Measurements from ENCODE around the gene CIAO2B.
"Not testable (repeated sequence)": the region's sequence is repeated elsewhere in the genome, so short reads cannot be mapped to it uniquely, and the experiment has no call there.

Gene CIAO2B

GRCh38 chr16:66936889-66937554 is 2.8 kb upstream of the CIAO2B start:
- DNase-seq (ENCODE audit: low spot score), result no peak

DNA sequence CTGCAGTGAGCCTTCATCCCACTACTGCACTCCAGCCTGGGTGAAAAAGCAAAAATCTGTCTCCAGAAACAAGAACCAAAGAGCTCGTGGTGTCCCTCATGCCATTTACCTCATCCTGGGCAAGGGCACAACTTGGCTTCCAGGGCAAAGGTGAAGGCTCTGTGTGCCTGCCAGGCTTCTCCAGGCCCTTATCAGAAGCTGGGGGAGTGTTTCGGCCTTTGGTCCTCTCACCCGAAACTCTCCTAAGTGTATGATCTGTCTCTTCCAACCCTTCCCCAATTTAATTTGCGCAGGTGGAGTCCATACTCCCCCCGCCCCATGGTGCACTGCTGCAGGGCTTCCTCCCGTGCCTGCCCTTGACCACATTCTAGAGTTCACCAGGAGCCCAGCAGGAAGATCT is 2.3 kb upstream of the CIAO2B start:
- DNase-seq (ENCODE audit: low spot score), result no peak

DNA sequence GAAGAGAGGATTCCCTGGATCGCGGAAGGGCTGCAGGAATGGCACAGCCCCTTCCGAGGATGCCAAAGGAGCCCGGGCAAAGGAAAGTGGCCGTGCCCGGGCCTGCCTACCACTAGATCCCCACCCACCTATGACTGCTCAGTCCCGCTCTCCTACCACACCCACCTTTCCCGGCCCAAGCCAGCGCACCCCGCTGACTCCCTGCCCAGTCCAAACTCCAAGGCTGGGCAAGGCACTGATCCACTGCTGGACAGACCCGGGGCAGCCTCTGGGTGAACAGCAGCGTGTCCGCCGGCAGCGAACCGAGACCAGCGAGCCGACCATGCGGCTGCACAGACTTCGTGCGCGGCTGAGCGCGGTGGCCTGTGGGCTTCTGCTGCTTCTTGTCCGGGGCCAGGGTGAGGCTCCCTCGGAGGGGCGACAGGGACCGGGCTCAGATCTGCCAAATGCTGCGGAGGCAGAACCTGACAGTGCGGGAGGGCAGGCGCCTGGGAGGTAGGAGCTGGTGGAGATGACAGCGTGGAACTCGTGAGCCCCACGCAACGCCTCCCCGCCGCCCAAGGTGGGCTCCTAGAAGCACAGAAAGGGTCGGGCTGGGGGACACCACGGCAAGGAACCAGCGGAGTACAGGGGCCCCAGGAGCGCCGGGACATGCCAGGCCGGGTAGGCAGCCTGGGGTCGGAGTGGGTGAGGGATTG is 1.3 kb upstream of the CIAO2B start, which contains the start of gene CES2:
Gene CES2 (plus strand): TSS at position 203 of the 698 bp plus-strand sequence. CDS start 120 bp downstream, at position 323.
- peak; percentile 83 for DNase-seq (ENCODE audit: low spot score)

DNA sequence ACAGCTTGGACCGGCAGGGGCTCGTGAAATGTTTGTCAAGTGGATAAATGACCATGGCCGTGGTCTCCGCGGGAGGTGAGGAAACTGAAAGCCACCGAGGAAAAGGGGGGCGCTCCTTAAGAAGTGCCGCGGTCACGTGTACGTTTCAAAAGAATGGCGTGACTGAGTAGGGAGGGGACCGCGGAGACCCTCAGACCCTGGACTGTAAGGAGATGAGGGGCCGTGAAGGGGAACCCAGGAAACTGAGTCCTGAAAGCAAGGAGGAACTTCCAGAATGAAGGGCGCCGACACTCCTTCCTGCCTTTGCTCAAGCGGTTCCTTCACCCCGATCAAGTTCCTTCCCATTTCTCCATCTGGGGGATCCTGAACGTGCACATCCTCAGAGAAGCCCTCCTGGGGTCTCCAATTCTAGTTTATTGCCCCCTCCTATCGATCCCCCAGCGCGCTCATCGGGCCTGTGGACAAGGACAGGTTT is 674 bp upstream of the CIAO2B start:
- DNase-seq (ENCODE audit: low spot score), result not testable (repeated sequence)

GRCh38 chr16:66933776-66934137 is 445 bp downstream of the CIAO2B start:
- DNase-seq (ENCODE audit: low spot score), result no peak

DNA sequence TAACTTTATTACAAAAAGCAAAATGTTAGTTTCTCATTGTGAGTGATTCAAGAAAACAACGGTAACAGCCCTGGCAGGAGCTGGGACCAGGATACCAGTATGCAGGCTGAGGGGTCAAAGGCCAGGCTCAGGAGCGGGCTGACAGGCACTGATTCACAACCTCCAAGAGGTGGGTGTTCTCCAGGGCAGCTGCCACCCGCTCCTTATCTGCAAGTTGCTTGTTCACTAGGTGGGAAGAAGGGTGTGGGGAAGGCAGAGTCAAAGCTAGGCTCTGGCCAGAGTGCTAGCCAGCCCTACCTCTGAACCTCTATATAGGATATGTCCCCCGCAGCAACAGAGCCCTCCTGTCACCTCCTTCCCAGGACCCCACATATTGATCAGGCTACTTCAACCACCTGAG is 2.1 kb downstream of the CIAO2B start:
- no peak for DNase-seq (ENCODE audit: low spot score)

DNA sequence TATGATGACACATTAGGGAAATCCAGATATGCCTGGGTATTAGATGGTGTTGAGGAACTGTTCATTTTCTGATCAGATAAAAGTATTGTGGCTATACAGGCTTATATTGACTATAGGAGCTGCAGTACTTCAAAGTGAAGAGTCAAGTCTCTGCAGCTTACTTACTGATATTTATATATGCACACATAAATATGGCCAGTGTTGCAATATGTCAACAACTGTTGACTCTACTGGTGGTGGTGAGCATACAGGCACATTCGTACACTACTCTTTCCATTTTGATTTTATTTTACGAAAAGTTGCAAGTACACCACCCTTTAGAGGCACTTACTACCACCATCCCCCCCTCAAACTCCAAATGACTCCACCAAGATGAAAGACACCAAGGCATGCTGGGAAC is 2.5 kb downstream of the CIAO2B start:
- no peak for DNase-seq (ENCODE audit: low spot score)

DNA sequence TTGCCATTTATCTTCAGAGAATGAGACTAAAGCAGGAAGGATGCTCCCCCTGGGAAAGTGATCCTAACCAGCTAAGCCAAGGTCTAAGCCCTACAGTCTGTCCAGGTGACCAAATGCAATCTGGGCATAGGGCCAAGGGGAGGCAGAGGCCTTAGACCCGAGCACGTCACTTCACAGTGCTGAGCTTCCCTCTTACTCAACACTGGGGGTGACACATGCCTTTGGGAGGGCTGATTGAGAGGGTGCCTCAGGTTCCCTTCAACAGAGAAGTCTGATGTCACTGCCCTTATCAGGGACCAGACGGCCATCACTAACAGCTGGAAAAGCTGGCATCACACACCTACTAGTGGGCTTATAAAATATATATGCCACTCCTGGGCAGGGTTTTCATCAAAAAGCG is 4.0 kb downstream of the CIAO2B start:
- no peak for DNase-seq (ENCODE audit: low spot score)

- no peak for DNase-seq (ENCODE audit: low spot score)
These were observed 5.4 kb downstream of the CIAO2B start for GRCh38 chr16:66928702-66929388.

GRCh38 chr16:66927918-66928649 is 6.1 kb downstream of the CIAO2B start:
- peak; percentile 36 for DNase-seq (ENCODE audit: low spot score)

DNA sequence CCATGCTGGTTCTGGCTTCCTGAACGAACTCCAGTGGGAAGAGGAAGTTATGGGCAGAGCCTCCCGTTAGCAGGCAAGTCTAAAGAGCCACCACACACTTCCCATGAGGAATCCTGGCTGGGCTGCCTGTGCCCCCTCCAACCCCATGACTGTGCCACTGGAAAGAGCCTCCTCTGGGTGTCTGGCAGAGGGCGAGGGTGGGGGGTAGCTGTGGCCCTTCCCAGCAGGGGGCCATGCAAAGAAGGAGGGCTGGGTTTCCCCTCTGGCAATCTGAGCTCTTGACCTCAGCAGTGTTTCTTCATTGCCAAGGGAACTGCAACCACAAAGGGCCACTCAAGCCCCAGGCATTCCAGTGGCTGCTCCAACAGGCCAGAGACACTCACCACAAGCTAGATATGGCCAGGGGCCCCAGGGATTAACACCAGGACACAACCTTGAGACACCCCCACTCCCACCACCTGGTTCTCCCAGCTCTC is 7.2 kb downstream of the CIAO2B start:
- DNase-seq (ENCODE audit: low spot score), result peak; percentile 92

GRCh38 chr16:66926171-66926947 is 7.8 kb downstream of the CIAO2B start:
- DNase-seq (ENCODE audit: low spot score), result no peak

- peak; percentile 55 for DNase-seq (ENCODE audit: low spot score)
These were observed 8.8 kb downstream of the CIAO2B start, which contains the start of gene RRAD for GRCh38 chr16:66925322-66925840. RRAD (minus strand) TSS chr16:66925535; CDS start chr16:66925179, 356 bp downstream.

DNA sequence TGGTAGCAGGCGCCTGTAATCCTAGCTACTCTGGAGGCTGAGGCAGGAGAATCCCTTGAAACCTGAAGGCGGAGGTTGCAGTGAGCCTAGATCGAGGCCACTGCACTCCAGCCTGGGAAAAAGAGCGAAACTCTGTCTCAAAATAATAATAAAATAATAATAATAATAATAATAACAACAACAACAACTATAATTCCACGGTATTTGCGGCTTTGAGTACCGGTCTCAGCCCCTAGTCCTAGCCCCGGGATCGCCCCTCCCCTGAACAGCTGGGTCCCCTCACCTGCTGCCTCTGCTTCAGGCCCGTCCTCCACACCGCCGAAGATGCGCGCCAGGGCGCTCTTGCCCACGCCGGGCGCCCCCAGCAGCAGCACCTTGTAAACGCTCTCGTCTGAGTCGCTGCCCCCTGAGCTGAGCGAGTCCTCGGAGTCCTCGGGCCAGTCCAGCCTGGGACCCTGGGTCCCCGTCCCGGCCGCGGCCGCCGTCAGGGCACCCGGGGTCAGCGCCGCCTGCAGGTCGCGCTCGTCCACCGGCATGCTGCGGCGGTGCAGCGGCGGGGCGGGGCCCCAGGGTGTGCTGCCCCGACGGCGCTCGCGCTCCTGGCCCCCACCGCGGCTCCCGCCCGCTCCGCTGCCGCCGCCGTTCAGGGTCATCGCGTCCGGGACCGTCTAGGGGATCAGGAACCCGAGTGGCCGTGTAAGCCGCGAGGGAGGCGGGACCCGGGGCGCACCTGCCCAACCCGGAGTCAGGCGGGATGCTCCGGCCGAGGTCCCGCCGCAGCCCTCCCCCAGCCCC is 9.5 kb downstream of the CIAO2B start:
- peak; percentile 83 for DNase-seq (ENCODE audit: low spot score)

GRCh38 chr16:66923866-66924265 is 10.3 kb downstream of the CIAO2B start:
- no peak for DNase-seq (ENCODE audit: low spot score)

DNA sequence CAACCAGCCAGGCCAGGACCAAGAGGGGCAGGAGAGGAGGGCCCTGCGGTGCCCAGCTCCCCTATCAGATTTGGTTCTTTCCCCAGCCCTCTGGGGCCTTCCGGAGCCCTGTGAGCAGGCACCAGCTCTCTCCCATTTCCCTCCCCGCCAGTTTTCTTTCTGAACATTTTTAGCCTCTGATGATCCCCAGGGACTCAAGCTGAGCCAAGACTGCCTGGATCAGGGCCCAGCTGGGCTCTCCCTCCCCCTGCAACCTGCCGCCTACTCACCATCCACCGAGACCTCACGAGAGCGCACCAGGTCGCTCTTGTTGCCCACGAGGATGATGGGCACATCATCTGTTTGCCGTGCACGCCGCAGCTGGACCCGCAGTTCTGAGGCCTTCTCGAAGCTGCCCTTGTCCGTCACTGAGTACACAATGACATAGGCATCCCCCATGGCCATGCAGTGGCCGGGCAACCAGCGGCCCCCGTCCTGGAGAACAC is 10.9 kb downstream of the CIAO2B start:
- no peak for DNase-seq (ENCODE audit: low spot score)

DNA sequence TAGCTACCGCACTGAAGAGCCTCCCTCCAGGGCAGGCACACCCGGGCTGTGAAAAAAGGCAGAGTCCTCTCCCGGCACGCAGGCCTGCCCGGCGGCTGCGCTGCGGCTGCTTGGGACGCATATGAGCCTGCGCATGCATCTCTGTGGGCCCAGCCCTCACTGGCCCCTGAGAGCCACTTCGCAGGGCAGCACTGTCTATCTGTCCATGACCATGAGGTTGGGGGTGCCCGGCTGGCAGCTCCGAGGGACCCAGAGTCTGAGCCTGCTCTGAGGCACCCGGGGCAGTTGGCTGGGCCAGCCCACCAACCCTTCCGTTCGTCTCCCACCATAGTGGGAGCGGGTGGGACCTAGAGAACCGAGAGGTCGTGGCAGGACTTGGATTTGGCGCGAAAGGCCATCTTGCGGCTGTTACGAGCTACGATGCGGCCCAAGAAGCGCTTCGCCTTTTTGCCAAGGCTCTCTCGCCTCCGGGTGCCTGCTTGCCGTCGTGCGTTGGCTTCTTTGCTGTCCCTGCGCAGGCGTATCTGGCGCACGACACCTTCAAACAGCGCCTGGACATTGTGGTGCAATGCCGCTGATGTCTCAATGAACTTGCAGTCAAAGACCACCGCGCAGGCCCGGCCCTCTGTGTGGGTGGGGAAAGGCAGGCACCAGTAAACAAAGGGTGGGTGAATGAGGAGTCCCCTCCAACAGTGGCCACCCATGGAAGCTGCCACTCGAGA is 12.3 kb downstream of the CIAO2B start:
- DNase-seq (ENCODE audit: low spot score), result no peak

- no peak for DNase-seq (ENCODE audit: low spot score)
These were observed 13.1 kb downstream of the CIAO2B start for GRCh38 chr16:66920924-66921680.

DNA sequence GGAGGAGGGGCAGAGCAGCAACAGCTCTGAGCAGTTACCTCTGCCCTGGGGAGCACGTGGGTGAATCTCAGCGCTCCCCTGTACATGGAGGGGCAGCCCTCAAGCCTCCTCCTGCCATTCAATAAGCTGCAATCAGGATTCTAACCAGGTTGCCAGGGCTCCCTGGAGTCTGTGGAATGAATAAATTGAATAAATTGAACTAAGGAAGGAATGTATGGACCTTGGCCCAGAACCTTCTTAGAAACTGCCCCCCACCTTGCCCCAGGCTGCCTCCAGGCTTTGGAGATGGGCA is 14.0 kb downstream of the CIAO2B start:
- no peak for DNase-seq (ENCODE audit: low spot score)

Data from AG20443 (cell line).